DLD1 (cell line): ENCODE measurements around the gene RFXANK.

ENCODE experiments used
- in situ Hi-C: cut with HindIII; loops from 2 replicates; pipeline ENCODE4 v1.10.0; 2017; ENCODE audit warnings: low sequenced_read_pairs

Gene RFXANK

DNA sequence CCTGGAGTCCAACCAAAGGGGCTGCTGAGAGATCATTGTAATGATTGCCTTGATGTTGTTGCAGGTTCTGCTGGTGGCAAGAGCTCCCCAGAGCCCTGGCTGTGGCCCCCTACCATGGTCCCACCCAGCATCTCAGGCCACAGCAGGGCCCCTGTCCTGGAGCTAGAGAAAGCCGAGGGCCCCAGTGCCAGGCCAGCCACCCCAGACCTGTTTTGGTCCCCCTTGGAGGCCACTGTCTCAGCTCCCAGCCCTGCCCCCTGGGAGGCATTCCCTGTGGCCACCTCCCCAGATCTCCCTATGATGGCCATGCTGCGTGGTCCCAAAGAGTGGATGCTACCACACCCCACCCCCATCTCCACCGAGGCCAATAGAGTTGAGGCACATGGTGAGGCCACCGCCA, 35.2 kb downstream of the RFXANK start:
- in situ Hi-C loops, result no loop called here

DNA sequence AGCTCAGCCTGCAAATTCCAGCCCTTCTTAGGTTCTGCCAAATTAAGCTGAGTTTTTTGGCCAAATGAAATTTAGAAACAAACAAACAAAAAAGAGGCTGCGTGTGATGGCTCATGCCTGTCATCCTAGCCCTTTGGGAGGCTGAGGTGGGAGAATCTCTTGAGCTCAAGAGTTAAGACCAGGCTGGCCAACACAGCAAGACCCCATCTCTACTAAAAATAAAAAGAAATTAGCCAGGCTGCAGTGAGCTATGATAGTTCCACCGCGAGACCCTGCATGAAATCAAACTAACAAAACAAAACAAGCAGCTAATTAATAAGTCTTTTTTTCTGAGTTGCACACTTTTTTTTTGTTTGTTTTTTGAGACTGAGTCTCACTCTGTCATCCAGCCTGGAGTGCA, 37.6 kb downstream of the RFXANK start:
- in situ Hi-C loops, result no loop called here

DNA sequence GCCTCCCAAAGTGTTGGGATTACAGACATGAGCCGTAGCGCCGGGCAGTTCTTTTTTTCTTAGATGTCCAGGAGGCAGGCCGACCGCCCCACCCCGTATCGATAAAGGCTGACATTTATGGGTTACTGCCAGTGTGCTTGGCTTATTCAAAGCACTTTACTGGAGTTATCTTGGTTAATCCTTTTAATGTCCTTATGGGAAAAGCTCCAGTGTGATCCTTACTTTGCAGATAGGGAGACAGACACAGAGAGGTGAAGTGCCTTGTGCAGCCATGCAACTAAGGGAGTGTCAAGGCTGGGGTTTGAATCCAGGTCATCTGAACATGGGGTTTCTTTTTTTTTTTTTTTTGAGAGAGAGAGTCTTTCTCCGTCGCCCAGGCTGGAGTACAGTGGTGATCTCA, 38.9 kb downstream of the RFXANK start:
- in situ Hi-C loops, result no loop called here

DNA sequence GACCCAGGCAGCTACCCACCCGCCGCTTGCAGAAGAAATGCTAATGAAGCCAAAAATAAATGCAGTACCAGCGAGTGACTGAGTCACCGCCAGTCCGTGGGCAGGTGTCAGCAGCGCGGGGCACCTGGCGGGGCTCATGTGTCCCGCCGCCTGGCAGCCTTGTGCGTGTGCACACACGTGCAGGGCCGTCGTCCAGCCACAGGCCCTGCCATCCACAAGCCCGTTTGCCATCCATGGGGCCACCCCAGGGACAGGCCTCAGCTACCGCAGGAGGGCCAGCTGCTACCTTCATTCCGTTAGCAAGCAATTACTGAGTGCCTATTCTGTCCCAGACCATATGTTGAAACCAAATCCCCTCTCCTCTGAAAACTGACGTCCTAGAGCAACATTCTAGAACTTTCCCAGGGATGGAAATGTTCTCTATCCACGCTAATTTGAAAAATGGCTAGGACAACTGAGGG, 40.2 kb downstream of the RFXANK start:
- in situ Hi-C loops, result no loop called here

DNA sequence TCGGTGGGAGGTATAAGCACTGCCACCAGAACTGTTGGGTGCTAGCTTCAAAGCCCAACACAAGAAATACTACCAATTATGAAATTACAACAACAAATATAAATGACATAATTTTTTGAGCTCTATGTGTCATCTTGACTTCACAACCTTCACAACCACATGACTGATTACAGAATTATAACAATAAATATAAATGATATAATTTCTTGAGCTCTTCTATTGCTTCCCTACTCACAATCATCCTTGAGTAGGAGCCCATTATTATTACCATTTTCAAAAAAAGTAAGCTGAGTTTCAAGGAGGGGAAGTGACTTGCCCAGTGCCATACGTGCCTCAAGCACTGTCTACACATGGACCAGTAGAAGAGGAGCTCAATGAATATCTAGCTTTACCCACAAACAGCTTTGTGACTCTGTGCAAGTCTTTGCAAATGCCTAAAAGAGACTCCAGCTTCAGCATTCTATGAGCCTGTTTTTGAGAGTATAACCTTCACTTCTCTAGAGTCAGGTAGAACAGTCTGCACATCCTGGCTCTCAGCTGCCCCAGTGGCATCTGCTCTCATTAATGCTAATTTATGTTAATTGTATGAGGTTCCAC, 42.3 kb downstream of the RFXANK start:
- in situ Hi-C loops, result no loop called here

DNA sequence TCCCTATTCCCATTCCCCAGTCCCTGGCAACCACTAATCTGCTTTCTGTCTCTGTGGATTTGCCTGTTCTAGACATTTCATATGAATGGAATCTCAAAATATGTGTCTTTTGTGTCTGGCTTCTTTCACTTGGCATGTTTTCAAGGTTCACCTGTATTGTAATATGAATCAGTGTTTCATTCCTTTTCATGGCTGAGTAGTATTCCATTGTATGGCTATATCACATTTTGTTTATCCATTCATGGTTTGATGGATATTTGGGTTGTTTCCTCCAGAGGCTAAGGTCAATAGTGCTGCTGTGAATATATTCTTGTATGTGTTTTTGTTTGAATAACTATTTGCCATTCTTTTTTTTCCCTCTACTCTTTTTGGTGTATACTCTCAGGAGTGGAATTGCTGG, 44.1 kb downstream of the RFXANK start:
- in situ Hi-C loops, result no loop called here

DNA sequence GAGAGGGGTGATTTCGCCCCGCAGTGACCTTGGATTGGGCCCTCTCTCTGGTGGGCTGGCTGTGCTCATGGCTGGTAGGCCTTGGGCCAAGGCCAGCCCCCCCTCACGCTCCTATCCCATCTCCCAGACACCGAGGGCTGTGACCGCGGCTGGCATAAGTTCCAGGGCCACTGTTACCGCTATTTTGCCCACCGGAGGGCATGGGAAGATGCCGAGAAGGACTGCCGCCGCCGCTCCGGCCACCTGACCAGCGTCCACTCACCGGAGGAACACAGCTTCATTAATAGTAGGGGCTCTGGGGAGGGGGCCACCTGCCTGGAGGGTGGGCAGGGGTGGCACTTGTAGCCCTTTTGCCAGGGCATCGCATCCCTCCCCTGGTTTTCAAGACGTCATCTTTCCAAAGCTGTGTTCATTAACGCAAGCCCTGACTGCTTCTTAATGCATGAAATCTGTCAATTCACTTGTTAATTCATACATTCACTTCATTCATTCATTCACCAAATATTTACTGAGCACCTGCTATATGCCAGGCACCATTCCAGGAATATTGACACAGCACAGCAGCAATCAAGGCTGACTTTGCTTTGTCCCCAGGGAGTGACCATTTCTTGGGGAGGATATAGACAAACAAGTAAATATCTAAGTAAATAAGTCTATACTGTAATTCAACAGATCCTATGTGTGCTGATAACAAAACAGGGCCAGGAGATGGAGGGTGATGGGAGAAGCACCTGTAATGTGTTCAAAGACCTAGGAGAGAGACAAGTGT, 46.3 kb downstream of the RFXANK start:
- in situ Hi-C loops, result no loop called here

DNA sequence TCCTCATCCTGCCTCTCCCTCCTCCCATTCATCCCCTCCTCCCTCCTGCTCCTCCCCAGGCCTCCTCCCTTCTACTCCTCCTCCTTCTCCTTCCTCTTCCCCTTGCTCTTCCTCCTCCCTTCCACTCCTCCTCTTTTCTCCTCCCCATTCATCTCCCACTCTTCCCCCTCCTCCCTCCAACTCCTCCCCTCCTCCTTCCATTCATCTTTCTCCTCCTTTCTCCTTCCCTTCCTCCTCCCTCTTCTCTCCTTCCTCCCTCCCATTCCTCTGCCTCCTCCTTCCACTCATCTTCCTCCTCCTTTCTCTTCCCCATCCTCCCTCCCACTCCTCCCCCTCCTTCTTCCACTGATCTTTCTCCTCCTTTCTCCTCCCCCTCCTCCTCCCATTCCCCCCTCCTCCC, 47.6 kb downstream of the RFXANK start:
- in situ Hi-C loops, result no loop called here

DNA sequence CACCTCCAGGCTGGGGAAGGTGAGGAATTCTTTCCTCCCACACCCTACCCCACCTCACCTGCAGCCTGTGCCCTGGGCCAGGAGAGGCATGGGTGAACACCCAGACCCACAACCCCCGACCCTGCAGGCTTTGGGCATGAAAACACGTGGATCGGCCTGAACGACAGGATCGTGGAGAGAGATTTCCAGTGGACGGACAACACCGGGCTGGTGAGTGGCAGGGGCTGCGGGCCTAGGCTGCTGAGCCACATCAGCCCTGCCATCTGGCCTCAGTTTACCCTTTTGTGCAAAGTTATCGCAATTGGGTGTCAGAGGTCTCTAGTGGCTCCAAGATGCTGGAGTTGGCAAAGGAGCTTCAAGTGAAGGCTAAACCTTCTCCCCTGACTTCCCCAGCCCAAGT, 48.4 kb downstream of the RFXANK start:
- in situ Hi-C loops, result no loop called here

DNA sequence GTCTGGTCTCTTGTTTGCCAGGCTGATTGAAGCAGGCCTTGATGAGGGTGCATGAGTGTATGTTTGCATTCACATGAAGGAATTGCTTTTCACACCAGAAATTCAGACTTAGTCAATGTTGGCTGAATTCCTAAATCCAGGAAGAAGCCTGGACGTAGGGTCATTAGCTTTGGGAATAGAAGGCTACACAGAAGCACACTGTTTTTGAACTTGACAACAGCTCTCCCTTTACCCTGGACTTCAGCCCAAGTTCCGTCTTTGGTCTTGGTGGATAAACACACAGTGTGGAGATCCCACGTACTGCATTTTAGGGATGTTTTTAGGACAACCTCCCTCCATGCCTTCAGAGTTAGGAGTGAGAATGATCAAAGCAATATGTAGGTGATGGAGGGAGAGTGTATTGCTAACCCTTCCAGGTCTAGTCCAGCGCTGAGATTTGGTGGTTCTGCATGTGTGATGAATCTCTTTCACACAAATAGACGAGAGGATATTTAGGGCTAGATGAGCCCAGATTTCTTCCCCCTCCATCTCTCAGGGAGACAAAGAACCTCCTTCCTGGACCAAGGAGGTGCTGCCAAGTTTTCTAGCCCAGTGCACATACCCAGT, 58.2 kb downstream of the RFXANK start:
- in situ Hi-C loops, result no loop called here
